K562 (cell line): ENCODE measurements around the gene RBM5. TPM values are rescaled to one million over a fixed set of nuclear protein-coding genes. Genes with fewer than 3 reads are reported as not detected.

ENCODE experiments used
- CHCHD3 ChIP-seq: fragments of 250-450 bp; sonication (Bioruptor Pico); IDR thresholded peaks from 2 replicates; pipeline ENCODE4 v2.1.2; 2022; ENCODE audit warnings: mild to moderate bottlenecking
- CREM ChIP-seq: IDR thresholded peaks from 2 replicates; pipeline ENCODE4 v1.6.1; 2014; ENCODE audit warnings: antibody characterized with exemption, low read depth
- HMG20A ChIP-seq: fragments of 450-650 bp; formaldehyde crosslinking; conservative IDR thresholded peaks from 2 replicates; pipeline ENCODE4 v1.4.0; 2020; ENCODE audit warnings: mild to moderate bottlenecking, mixed read lengths
- MTF1 ChIP-seq: fragments of 250-450 bp; sonication (Bioruptor Pico); IDR thresholded peaks from 2 replicates; pipeline ENCODE4 v1.9.0; 2021; ENCODE audit warnings: moderate library complexity, mild to moderate bottlenecking, inconsistent platforms, borderline replicate concordance
- PHF21A ChIP-seq: fragments of 450-650 bp; IDR thresholded peaks from 2 replicates; pipeline ENCODE4 v1.6.1; 2017; ENCODE audit warnings: low read depth, borderline replicate concordance
- SIX5 ChIP-seq, 2 experiments: IDR thresholded peaks; 2 replicates each; pipeline ENCODE4 v1.6.1; 2011; ENCODE audit warnings: low read length in 2 of 2, borderline replicate concordance in 1 of 2, low read depth in 1 of 2, mild to moderate bottlenecking in 1 of 2, moderate library complexity in 1 of 2; ENCODE audit not compliant: insufficient read depth in 1 of 2
- SNIP1 ChIP-seq: fragments of 450-650 bp; IDR thresholded peaks from 2 replicates; pipeline ENCODE4 v1.7.1; 2017; ENCODE audit warnings: low read depth, mild to moderate bottlenecking
- STAT5B ChIP-seq: fragments of 250-450 bp; sonication (Bioruptor Pico); IDR thresholded peaks from 2 replicates; pipeline ENCODE4 v1.8.0; 2021; ENCODE audit warnings: mild to moderate bottlenecking, inconsistent platforms
- ZBTB40 ChIP-seq, 2 experiments: fragments of 450-650 bp in 1 of 2; sonication (generic) in 1 of 2; formaldehyde crosslinking in 1 of 2; IDR thresholded peaks; 2 replicates each; pipeline versions ENCODE4 v1.7.1 to v1.9.0; 2016 to 2022; ENCODE audit warnings: inconsistent platforms in 1 of 2, mild to moderate bottlenecking in 1 of 2, missing genetic modification reagents in 1 of 2
- ZMIZ1 ChIP-seq, 2 experiments: fragments of 150-350 bp in 1 of 2; IDR thresholded peaks; 2 replicates each; pipeline ENCODE4 v1.6.1; 2012 to 2016; ENCODE audit warnings: low read depth in 2 of 2, low read length in 2 of 2, mild to moderate bottlenecking in 1 of 2, moderate library complexity in 1 of 2
- ZNF282 ChIP-seq: sonication (generic); formaldehyde crosslinking; IDR thresholded peaks from 2 replicates; pipeline ENCODE4 v1.8.1; 2023; ENCODE audit warnings: missing genetic modification reagents
- ZNF511 ChIP-seq: sonication (generic); formaldehyde crosslinking; IDR thresholded peaks from 2 replicates; pipeline ENCODE4 v1.8.0; 2022; ENCODE audit warnings: mild to moderate bottlenecking, missing genetic modification reagents
- polyA plus RNA-seq, 8 experiments: library from polyadenylated mRNA; depleted of rRNA in 4 of 8; stranded (reverse) in 5 of 8; unstranded in 3 of 8; fragments of >200 nt; fragmentation: Nextera tagmentation in 2 of 8; fragmentation: Illumina TruSeq in 1 of 8; extraction: Ambion mirVana in 2 of 8; extraction: Trizol in 1 of 8; gene quantifications; 2 replicates each; pipeline versions ENCODE4 v1.2.1 to v1.2.3, GENCODE V29; 2011 to 2014; ENCODE audit warnings: inconsistent platforms in 1 of 8, missing spikeins in 1 of 8
- total RNA-seq, 7 experiments: library from RNA; depleted of rRNA in 6 of 7; stranded (reverse); fragments of >200 nt in 6 of 7; fragmentation: Illumina TruSeq in 2 of 7; extraction: Trizol in 2 of 7; gene quantifications; 2 replicates each; pipeline versions ENCODE4 v1.2.1 to v1.2.3, GENCODE V29; 2011 to 2021; ENCODE audit warnings: low replicate concordance in 1 of 7

The RBM5 gene
- total and polyA plus RNA-seq, 9 of the 15 experiments (the other 6 are each of a cell fraction or from before 2014, with no cell fraction given): 24.5 to 153 (median 81.6) TPM

- no peak for TF ChIP-seq SNIP1
- TF ChIP-seq MTF1 (CRISPR knock-in tag): no peak
- no peak; the same call in 1 of the 2 replicates for TF ChIP-seq ZNF511 (CRISPR knock-in tag)
- TF ChIP-seq ZMIZ1 (IDR thresholded peaks at IDR 0.05; ENCODE audit: low read depth in 2 of 2, low read length in 2 of 2): no peak
- peak; percentile 72 for TF ChIP-seq CREM
- no peak for TF ChIP-seq STAT5B (CRISPR knock-in tag)
- no peak for TF ChIP-seq ZBTB40 (IDR thresholded peaks at IDR 0.05)
- TF ChIP-seq ZBTB40 (CRISPR knock-in tag; IDR thresholded peaks at IDR 0.05): no peak
- TF ChIP-seq SIX5 (IDR thresholded peaks at IDR 0.05; ENCODE audit: borderline replicate concordance in 1 of 2, insufficient read depth in 1 of 2, low read depth in 1 of 2, low read length in 2 of 2): peak in 1 of 2 experiments; percentile 34; a peak in 1 of 4 replicates
- no peak for TF ChIP-seq PHF21A
- no peak for TF ChIP-seq CHCHD3 (CRISPR knock-in tag)
- TF ChIP-seq HMG20A: no peak
- no peak for TF ChIP-seq ZNF282 (CRISPR knock-in tag)
Observed at GRCh38 chr3:50088725-50089608, at the start of gene RBM5 (continued).
